Left ventricle myocardium superior (tissue), 1 donor: ENCODE data around the gene PRM2. TPM values are rescaled to one million over a fixed set of nuclear protein-coding genes. Genes with fewer than 3 reads are reported as not detected.
A peak's percentile ranks its signal among the peaks of the same experiment; 100 is the strongest.

Experiments used
- ATAC-seq: fragments of 200-7000 bp; cut with Tn5 transposase; one replicate; pipeline ENCODE4 v1.9.1; 2020; ENCODE audit warnings: mild to moderate bottlenecking, moderate library complexity
- DNase-seq: peaks from one replicate; pipeline ENCODE4 v3.0.0-alpha.2; 2020
- intact Hi-C: fragments of 100-400 bp; cut with micrococcal nuclease; formaldehyde crosslinking; loops from one replicate; pipeline ENCODE4 v1.11.0; 2022
- total RNA-seq: library from RNA; stranded (reverse); fragmentation: NEBNext Ultra II Directional; extraction: Animal tissue kit (Norgen Biotek cat#: 25700); gene quantifications from one replicate; pipeline ENCODE4 v1.2.1, GENCODE V29; 2021
- donor health status: DM: no; HTN: yes; CAD: no; lungs with severe emphysema.

The PRM2 gene
- total RNA-seq, 1 donor from 2014 or later, result not detected

DNA sequence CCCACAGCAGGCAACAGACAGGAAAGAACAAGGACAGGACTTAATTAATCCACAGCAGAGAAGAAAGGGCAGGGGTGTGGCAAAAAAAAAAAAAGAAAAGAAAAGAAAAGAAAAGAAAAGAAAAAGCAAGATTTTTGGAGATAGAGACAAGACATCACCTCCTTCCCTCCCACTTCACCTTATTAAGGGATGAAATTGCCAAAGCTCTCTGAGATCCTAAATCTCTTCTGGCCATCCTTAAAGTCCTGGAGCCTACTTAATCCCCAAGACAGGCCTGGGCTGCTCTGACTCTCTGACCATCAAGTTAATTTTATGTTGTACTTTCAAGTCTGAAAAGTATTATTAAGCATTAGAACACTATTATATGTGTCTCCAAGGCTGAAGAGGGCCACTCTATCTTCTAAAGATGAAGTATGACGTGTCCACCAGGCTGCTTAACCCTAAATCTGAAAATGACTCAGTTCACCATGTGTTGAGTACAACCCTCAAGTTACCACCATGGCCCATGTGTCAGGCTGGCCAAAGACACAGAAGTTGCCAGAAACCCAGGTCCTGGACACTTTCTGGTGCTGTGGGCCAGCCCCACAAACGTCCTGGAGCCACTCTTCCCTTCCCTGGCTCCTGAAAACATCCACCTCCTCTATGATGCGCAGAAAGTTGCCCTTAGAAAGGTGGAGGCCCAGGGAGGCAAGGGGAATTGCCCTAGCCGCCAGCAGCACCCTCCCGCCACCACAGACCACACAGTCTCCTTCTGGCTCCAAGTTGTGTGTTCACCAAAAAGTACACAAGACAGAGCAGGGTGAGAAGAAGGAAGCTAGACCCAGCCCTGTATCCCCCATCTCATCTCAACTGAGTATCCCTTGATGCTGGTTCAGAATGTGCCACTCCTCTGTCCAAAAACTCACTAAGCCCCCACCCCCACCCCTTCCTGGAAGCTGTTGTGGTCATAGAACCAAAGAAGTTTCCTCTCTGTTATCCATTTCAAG is 23.0 kb downstream of the PRM2 start:
- intact Hi-C loops, result no loop called here
- ATAC-seq (no peak), DNase-seq (no peak)

DNA sequence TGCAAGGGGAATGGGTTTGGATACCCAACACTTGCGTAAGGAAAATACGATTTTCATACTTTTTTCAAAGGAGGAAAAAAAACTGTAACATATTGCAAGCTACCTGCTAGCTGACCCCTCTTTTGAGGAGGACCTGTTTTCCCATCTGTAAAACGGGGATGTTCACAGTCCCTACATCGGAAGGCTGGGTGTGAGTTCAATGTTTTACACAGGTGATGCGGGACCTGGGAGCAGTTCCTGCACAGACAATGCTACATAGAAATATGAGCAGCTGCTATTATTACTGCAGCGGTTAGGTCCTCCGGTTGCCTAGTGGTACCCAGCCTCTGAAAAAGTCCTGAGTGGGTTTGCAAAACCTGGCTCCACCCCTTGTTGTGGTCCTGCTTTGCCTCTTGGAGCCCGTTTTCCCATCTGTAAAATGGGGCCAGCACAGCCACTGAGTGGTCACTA is 23.8 kb downstream of the PRM2 start:
- no peak for ATAC-seq
- DNase-seq, result no peak
- intact Hi-C loops, result no loop called here

DNA sequence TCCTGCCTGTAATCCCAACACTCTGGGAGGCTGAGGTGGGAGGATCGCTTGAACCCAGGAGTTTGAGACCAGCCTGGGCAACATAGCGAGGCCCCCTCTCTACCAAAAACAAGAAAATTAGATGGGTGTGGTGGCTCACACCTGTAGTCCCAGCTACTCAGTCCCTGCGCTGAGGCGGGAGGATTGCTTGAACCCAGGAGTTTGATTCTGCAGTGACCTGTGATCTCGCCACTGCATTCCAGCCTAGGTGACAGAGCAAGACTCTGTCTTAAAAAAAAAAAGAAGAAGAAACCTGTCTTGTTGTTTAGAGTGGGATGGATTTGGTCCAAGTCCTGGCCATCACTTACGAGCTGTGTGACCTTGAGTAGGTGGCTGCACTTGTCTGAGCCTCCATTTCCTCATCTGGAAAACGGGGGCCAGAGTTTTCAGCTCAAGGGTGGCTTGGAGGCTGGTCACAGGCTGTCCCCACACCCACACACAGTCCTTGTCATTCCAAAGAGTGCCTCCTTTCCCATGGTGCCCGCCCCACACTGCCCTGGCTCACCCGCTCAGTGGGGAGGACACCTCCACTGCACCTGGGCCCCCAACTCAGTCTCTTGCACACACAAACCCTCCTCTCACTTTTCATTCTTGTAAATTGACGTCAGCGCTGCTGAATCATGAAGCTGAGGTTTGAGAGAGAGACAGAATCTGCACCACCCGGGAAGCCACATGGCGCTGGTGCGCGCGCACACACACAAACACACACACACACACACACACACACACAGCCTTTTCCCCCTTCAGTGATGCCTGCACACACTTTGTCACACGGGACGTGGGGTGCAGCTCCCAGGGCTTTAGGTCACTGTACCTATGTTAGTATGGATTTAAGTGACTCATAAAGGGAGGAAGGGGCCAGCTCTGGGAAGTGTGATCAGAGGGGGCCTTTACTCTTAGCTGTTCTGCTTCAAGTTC is 24.5 kb downstream of the PRM2 start:
- intact Hi-C loops, result no loop called here
- DNase-seq, result no peak
- no peak for ATAC-seq

DNA sequence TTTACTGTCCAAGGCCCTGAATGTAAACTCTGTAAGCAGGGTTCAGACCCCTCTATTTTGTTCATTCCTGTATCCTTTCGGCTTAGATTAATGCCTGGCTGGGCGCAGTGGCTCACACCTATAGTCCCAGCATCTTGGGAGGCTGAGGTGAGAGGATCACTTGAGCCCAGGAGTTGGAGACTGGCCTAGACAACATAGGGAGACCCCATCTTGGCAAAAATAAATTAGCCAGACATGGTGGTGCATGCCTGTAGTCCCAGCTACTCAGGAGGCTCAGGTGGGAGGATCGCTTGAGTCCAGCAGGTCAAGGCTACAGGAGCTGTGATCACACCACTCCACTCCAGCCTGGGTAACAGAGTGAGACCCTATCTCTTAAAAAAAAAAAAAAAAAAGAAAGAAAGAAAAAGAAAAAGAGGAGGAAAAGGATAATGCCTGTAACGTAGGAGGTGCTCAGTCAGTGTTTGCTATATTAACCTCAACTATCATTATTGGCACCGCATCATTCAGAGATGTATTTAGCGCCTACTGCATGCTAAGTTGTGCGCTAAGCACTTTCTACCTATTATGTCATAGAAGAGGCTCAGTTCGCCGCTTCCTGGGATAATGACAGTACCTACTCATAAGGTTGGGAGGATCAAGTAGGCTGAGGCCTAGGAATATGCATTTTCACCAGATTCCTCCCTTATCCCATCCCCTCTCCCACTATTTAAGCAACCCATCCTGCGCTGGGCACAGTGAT is 25.3 kb downstream of the PRM2 start:
- intact Hi-C loops, result no loop called here
- no peak for DNase-seq
- ATAC-seq, result no peak

DNA sequence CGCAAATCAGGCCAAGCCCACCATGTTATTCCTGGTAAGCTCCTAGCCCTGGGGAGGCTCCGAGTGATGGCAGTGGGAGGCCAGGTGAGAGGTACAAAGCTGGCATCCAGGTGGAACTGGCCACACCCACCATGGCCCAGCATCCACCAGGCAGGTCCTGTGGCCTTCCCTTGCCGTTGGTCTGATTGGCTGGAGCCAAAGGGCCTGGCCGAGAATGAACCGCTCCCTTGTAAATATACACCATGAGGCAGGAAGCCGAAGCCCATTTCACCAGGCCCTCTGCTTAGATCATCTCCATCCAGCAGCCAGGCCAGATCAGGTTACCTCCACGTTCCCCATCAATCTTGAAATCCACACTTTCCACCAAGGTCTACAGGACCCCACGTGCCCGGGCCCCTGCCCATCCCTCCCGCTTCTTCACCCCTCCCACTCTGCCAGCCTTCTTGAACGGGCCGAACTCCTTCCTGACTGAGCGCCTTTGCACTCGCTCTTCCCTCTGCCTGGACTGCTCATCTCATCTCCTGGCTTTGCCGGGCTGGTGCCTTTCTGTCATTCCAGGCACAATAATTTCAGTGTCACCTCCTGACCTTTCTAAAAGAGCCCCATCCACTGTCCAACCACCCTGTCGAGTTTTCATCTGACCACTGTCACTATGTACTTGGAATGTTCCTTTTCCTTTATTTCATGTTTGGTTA is 26.0 kb downstream of the PRM2 start:
- no peak for DNase-seq
- no peak for ATAC-seq
- intact Hi-C loops, result no loop called here

DNA sequence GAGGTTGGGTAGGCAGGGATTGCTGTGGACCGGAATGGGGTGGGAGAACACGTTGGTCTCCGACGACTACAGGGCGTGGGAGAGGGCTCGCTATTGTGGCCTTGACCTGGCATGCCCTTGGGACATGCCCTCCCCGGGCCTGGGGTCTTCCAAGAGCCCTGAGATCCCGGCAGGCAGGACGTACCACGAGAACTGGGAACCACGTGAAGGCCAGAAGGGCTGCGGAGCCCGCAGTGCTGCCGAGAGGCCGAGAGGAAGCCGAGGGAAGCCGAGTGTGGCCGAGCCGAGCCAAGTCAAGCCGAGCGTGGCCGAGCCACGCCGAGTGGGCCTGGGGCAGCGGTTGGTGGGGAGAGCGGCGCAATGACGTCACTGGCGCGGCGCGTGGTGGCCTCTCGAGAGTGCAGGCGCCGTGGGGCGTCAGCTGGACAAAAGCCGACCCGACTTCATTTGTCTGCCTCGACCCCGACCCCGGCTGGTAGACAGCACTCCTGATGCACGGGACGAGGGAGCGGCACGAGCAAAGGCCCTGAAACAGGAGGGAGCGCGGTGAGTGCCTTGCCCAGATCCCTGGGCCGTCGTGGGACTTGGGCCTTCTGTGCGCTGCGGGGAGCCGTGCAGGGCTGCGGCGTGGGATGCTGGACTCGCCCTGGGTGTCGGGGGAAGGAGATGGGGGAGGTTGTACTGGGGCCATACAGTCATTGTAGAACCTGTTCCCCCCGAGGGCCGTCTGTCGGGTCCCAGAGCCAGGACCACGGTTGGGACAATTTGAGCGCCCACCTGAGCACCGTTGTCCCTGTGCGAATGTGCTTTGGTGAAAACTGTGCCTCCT is 26.8 kb downstream of the PRM2 start:
- ATAC-seq (no peak), DNase-seq (no peak)
- intact Hi-C loops, result no loop called here

DNA sequence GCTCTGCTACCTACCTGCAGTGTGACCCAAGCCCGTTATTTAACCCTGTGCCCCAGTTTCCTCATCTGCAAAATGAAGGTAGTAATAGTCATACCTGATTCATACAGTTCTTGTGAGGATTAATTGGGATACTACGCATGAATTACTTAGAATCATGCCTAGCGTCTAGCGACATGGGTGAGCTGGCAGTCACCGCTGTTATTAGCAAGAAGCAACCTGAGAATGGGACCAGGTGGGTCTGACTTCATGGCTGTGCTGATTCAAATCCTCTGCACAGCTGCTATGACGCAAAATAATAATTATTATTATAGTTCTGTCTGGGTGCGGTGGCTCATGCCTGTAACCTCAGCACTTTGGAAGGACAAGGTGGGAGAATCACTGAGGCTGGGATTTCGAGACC is 28.1 kb downstream of the PRM2 start:
- intact Hi-C loops, result no loop called here
- no peak for ATAC-seq
- DNase-seq, result no peak

DNA sequence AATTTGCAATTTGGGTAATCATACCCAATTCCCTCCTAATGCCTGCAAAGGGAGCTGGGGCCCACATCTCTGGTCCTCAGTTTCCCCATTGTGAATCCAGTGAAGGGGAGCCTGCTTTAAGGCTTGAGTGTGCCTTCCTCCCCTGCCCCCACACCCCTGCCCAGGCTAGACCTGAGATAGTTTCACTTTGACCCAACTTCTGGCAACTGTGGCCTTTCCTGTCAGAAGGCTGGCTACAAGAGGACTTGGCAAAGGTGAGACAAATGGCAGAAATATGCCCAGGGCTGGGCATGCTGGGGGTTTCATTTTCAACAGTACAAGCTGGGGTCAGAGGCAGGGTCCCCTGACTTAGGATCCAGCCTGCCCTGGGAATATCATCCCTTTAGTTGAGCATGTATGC is 30.3 kb downstream of the PRM2 start:
- no peak for DNase-seq
- no peak for ATAC-seq
- intact Hi-C loops, result no loop called here

DNA sequence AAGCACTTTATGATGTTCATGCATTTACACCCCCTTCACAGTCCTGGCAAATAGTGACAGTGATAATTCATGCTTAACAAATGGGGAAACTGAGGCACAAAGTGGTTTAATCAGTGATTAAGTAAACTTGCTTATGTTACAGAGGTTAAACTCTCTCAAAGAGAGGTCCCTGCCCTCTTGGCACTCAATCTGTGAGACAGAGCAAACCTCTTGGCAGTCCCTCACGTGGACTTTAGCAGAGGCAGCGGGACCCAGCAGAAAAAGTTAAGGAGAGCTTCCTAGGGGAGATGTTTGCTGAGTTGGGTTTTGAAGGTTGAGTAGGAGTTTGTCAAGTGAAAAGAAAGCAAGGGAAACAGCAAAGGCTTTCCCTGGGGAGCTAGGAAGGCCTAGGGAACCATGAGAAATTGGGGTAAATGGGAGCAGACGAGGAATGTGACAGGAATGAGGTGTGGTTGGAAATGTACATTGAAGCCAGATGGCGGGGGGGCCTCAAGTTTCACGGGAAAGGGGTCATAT is 31.0 kb downstream of the PRM2 start:
- intact Hi-C loops, result no loop called here
- DNase-seq (no peak), ATAC-seq (no peak)

DNA sequence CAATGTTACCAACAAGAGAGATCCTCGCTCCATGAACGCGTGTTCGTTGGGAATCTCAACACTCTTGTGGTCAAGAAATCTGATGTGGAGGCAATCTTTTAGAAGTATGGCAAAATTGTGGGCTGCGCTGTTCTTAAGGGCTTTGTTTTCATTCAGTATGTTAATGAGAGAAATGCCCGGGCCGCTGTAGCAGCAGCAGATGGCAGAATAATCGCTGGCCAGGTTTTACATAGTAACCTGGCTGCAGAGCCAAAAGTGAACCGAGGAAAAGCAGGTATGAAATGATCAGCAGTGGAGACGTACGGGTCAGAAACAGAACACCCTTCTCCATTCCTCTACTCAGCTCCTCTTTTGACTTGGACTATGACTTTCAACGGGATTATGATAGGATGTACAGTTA is 33.6 kb downstream of the PRM2 start:
- intact Hi-C loops, result no loop called here
- DNase-seq, result no peak
- no peak for ATAC-seq

DNA sequence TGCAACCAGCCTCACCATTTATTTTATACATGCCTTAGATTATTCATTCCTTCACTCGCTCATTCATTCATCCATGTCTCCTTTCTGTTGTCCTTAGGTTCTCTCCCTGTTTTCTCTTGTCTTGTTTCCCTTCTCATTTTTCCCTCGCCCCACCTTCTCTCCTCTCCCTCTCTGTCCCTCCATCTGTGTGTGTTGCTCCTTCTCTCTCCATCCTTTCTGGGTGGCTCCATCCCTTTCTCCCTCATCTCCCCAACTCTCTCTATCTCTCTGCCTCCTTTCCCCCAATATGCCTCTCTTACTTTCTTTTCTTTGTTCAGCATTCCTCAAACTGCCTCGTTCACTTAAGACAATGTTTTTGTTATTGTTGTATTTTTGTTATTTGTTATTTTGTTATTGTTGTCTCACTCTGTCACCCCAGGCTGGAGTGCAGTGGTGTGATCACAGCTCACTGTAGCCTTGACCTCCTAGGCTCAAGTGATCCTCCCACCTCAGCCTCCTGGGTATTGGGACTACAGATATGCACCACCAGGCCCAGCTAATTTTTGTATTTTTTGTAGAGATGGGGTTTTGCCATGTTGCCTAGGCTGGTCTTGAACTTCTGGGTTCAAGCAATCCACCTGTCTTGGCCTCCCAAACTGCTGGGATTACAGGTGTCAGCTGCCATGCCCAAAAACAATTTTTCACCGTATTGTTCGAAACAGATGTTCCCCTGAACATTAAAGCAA is 34.6 kb downstream of the PRM2 start:
- intact Hi-C loops, result no loop called here
- ATAC-seq, result no peak
- DNase-seq, result no peak

DNA sequence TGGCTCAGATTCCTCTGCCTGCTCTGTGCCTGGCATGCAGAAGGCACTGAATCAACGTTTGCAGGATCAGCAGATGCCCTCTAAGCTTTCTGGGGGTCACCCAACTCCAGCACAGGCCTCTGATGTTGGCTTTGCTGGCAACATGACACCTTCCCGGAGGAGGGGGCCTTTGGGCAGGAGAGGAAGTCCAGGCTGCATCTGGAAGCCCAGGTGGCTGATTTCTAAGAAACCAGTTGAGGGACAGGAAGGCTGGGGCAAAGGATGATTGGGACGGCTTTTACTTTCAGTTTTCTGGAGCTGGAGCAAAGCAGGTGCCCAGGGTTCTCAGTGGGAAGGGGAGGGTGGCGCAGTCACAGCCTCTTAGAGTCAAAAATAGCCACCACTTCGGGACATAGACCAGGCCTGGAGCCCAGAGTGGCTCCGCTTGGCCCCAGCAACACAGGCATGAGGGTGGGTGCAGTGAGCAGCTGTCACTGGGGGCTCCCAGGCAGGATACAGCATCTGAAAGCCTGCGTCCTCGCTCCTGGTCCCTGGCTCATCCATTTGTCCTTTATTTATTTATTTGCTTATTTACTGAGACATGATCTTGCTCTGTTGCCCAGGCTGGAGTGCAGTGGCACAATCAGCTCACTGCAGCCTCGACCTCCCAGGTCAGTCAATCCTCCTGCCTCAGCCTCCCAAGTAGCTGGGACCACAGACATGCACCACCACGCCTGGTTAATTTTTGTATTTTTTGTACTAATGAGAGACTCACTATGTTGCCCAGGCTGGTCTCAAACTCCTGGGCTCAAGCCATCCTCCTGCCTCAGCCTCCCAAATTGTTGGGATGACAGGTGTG is 35.4 kb downstream of the PRM2 start:
- ATAC-seq (peak; percentile 98), DNase-seq (peak; percentile 74)
- intact Hi-C loops, result no loop called here

DNA sequence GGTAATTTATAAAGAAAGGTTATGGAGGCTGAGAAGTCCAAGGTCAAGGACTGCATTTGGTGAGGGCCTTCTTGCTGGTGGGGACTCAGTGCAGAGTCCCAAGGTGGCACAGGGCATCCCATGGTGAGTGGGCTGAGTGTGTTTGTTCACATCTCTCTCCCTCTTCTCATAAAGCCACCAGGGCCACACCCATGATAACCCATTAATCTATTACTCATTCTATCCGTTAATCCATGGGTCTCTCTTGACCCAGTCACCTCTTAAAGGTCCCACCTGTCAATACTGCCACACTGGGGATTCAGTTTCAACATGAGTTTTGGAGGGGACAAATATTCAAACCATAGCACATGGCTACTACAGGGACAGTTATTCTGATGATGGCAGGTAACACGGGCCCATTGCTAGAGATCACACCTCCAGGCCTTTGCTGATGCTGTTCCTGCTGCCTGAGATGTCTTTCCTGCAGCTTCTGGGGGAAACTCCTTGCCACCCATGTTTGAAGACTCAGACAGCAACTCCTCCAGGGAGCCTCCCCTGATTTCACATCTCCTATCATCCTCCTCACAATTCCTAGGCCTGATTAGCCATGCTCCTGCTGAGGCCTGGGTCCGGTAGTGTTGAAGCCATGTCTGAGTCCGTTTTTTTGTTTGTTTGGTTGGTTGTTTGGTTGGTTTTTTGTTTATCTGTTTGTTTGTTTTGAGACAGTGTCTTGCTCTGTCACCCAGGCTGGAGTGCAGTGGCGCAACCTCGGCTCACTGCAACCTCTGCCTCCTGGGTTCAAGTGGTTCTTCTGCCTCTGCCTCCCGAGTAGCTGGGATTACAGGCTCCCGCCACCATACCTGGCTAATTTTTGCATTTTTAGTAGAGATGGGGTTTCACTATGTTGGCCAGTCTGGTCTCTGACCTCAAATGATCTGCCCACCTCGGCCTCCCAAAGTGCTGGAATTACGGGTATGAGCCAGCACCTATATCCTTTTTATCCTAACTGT is 36.3 kb downstream of the PRM2 start:
- ATAC-seq (no peak), DNase-seq (no peak)
- intact Hi-C loops, result no loop called here

DNA sequence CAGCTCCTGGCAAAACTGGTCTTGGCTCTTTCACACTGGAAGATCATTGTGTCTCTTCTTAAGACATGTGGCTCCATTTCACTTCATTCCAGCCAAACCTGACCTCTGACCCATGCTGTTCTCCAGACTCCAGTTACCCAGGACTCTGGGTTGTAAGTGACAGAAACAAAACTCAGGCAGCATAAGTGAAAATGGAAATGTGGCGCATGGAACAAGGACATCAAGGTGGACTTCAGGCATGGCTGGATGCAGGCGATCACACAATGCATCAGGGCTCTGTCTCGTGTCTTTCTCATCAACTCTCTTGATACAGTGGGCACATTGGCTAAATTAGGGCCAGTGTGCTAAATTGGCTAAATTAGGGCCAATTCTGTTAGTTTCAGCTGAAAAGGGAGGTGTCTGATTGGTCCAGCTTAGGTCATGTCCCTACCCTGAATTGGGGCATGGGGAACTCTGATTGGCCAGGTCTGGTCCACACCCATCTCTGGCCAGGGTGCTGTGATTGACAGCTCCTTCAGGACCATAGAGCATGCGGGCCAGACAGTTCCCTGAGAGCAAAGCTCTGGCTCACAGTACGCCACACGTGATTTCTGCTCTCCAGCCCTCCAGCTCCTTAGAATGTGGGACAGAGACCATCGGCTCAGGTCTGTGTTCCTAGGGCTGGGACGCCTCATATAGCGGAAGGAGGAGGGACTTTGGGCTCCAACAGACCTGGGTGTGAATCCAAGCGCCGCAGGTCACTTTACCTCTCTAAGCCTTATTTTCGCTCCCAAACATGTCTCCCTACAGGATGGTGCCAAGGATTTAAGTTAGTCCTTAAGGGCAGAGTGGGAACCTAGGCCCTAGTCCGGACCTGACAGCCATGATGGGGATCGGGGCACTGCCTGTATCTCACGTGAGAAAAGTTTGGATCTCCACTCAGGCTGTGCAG is 37.7 kb downstream of the PRM2 start:
- DNase-seq (no peak), ATAC-seq (no peak)
- intact Hi-C loops, result no loop called here
